ENCODE data around the gene GNB1.

- TF ChIP-seq CTCF (conservative IDR thresholded peaks at IDR 0.05 in 1 of 2, IDR thresholded peaks at IDR 0.05 in 1 of 2; ENCODE audit: extremely low read depth in 1 of 2, insufficient read depth in 1 of 2, low read depth in 1 of 2, low read length in 2 of 2) (no peak), EZH2 (IDR thresholded peaks at IDR 0.05; ENCODE audit: borderline replicate concordance, low read length) (no peak)
Observed at GRCh38 chr1:1921901-1922701, 31.2 kb upstream of the GNB1 start.

All from mammary epithelial cell (primary cell).